OCI-LY3 (cell line): ENCODE data around the gene RNF220.

Experiments
- CTCF ChIP-seq: fragments of 200-600, 300-600 bp; sonication (generic); IDR thresholded peaks from 2 replicates; pipeline ENCODE4 v1.5.1; 2014; ENCODE audit warnings: antibody characterized with exemption, low read length, low read depth
- EZH2phosphoT487 ChIP-seq: fragments of 200-600 bp; shearing (Covaris generic); IDR thresholded peaks from 2 replicates; pipeline ENCODE4 v1.6.1; 2018; ENCODE audit warnings: antibody characterized with exemption, mixed run types, low read depth

- no peak for TF ChIP-seq CTCF
- TF ChIP-seq EZH2phosphoT487: no peak
Measured at GRCh38 chr1:44672961-44673674, 268.1 kb downstream of the RNF220 start.
